Memory B cell (primary cell): Measurements from ENCODE around the gene CFAP46.
"Not testable (repeated sequence)": the region's sequence is repeated elsewhere in the genome, so short reads cannot be mapped to it uniquely, and the experiment has no call there.

Experiments
- ATAC-seq: fragments of 150-1000 bp; cut with Tn5 transposase; 2 replicates; pipeline ENCODE4 v1.10.0; 2021; ENCODE audit warnings: low read depth, mild to moderate bottlenecking, moderate library complexity
- DNase-seq, 2 donors: peaks; one replicate each; pipeline ENCODE4 v3.0.0; 2022; ENCODE audit warnings: low spot score in 2 of 2
- H3K27ac Mint-ChIP-seq: one replicate; pipeline ENCODE4 v1.8.0; 2022; ENCODE audit warnings: mild to moderate bottlenecking, moderate library complexity, mixed read lengths
- H3K27me3 Mint-ChIP-seq: one replicate; pipeline ENCODE4 v1.8.0; 2022; ENCODE audit warnings: mixed read lengths
- H3K36me3 Mint-ChIP-seq: one replicate; pipeline ENCODE4 v1.8.0; 2022; ENCODE audit warnings: mild to moderate bottlenecking, mixed read lengths
- H3K4me1 Mint-ChIP-seq: one replicate; pipeline ENCODE4 v1.8.0; 2022; ENCODE audit warnings: mixed read lengths
- H3K4me3 Mint-ChIP-seq: one replicate; pipeline ENCODE4 v1.8.0; 2022; ENCODE audit warnings: mild to moderate bottlenecking, moderate library complexity, mixed read lengths
- H3K9me3 Mint-ChIP-seq: one replicate; pipeline ENCODE4 v1.8.0; 2022; ENCODE audit warnings: mixed read lengths

Gene CFAP46

GRCh38 chr10:132793871-132794849 lies 148.2 kb downstream of the CFAP46 start:
- Mint-ChIP-seq H3K36me3 (no peaks in the 10 kb centered on the region), H3K27me3 (peaks cover 10% of the 10 kb centered on the region), H3K27ac (no peak overlapping the region), H3K9me3 (no peaks in the 10 kb centered on the region), H3K4me1 (no peaks in the 10 kb centered on the region), H3K4me3 (no peak overlapping the region)
- DNase-seq (no peak), ATAC-seq (no peak)

- Mint-ChIP-seq H3K27ac (no peak overlapping the region), H3K9me3 (no peaks in the 10 kb centered on the region), H3K4me1 (no peaks in the 10 kb centered on the region), H3K27me3 (peaks cover 10% of the 10 kb centered on the region), H3K36me3 (no peaks in the 10 kb centered on the region), H3K4me3 (no peak overlapping the region)
- ATAC-seq = no peak
- no peak for DNase-seq
Observed at GRCh38 chr10:132793213-132793612, 149.2 kb downstream of the CFAP46 start.

GRCh38 chr10:132792796-132793195 lies 149.6 kb downstream of the CFAP46 start:
- Mint-ChIP-seq H3K4me1 (no peaks in the 10 kb centered on the region), H3K27ac (no peak overlapping the region), H3K4me3 (no peak overlapping the region), H3K27me3 (peaks cover 10% of the 10 kb centered on the region), H3K9me3 (no peaks in the 10 kb centered on the region), H3K36me3 (no peaks in the 10 kb centered on the region)
- ATAC-seq = no peak
- no peak for DNase-seq

- not testable (repeated sequence) for H3K4me3 Mint-ChIP-seq, H3K27ac Mint-ChIP-seq, ATAC-seq, H3K27me3 Mint-ChIP-seq, H3K4me1 Mint-ChIP-seq, DNase-seq, H3K9me3 Mint-ChIP-seq, H3K36me3 Mint-ChIP-seq
Observed at GRCh38 chr10:132792099-132792498, 150.3 kb downstream of the CFAP46 start.

- H3K27me3 Mint-ChIP-seq = peaks cover 10% of the 10 kb centered on the region
Observed at GRCh38 chr10:132790934-132791829, 151.2 kb downstream of the CFAP46 start.

GRCh38 chr10:132790470-132790869 lies 151.9 kb downstream of the CFAP46 start:
- DNase-seq (no peak), ATAC-seq (no peak)
- H3K27me3 Mint-ChIP-seq = peaks cover 10% of the 10 kb centered on the region
- no peaks in the 10 kb centered on the region for H3K9me3 Mint-ChIP-seq
- H3K4me3 Mint-ChIP-seq = no peak overlapping the region
- no peaks in the 10 kb centered on the region for H3K36me3 Mint-ChIP-seq
- H3K27ac Mint-ChIP-seq = no peak overlapping the region
- no peaks in the 10 kb centered on the region for H3K4me1 Mint-ChIP-seq

More at GRCh38 chr10:132790934-132791829, 151.2 kb downstream of the CFAP46 start:
- H3K4me1 Mint-ChIP-seq = no peaks in the 10 kb centered on the region
- H3K4me3 Mint-ChIP-seq = no peak overlapping the region
- H3K36me3 Mint-ChIP-seq = no peaks in the 10 kb centered on the region
- no peak overlapping the region for H3K27ac Mint-ChIP-seq
- no peak for DNase-seq
- H3K9me3 Mint-ChIP-seq = no peaks in the 10 kb centered on the region
- peak; percentile 27 for ATAC-seq

- Mint-ChIP-seq H3K9me3 (no peaks in the 10 kb centered on the region), H3K27me3 (peaks cover 10% of the 10 kb centered on the region), H3K4me1 (no peaks in the 10 kb centered on the region), H3K36me3 (no peaks in the 10 kb centered on the region), H3K4me3 (no peak overlapping the region), H3K27ac (no peak overlapping the region)
- no peak for DNase-seq
- ATAC-seq = no peak
Observed at GRCh38 chr10:132789659-132790148, 152.7 kb downstream of the CFAP46 start.

GRCh38 chr10:132788831-132789219 lies 153.5 kb downstream of the CFAP46 start:
- H3K36me3 Mint-ChIP-seq = no peaks in the 10 kb centered on the region
- ATAC-seq (no peak), DNase-seq (no peak)
- peaks cover 8% of the 10 kb centered on the region for H3K27me3 Mint-ChIP-seq
- no peak overlapping the region for H3K27ac Mint-ChIP-seq
- H3K9me3 Mint-ChIP-seq = no peaks in the 10 kb centered on the region
- no peaks in the 10 kb centered on the region for H3K4me1 Mint-ChIP-seq
- no peak overlapping the region for H3K4me3 Mint-ChIP-seq

GRCh38 chr10:132788180-132788830 lies 154.1 kb downstream of the CFAP46 start:
- no peaks in the 10 kb centered on the region for H3K9me3 Mint-ChIP-seq
- H3K36me3 Mint-ChIP-seq = peaks cover under 1% of the 10 kb centered on the region
- DNase-seq (no peak), ATAC-seq (no peak)
- no peak overlapping the region for H3K27ac Mint-ChIP-seq
- peaks cover 8% of the 10 kb centered on the region for H3K27me3 Mint-ChIP-seq
- H3K4me1 Mint-ChIP-seq = no peaks in the 10 kb centered on the region
- no peak overlapping the region for H3K4me3 Mint-ChIP-seq

- Mint-ChIP-seq H3K36me3 (peaks cover 7% of the 10 kb centered on the region), H3K27me3 (peaks cover 6% of the 10 kb centered on the region), H3K9me3 (no peaks in the 10 kb centered on the region), H3K4me1 (no peaks in the 10 kb centered on the region), H3K27ac (no peak overlapping the region), H3K4me3 (no peak overlapping the region)
- ATAC-seq = no peak
- DNase-seq = no peak
Observed at GRCh38 chr10:132787495-132788179, 154.7 kb downstream of the CFAP46 start.

GRCh38 chr10:132786884-132787494 lies 155.4 kb downstream of the CFAP46 start:
- Mint-ChIP-seq H3K4me3 (no peak overlapping the region), H3K36me3 (peaks cover 11% of the 10 kb centered on the region), H3K27ac (no peak overlapping the region), H3K27me3 (peaks cover 6% of the 10 kb centered on the region), H3K9me3 (no peaks in the 10 kb centered on the region), H3K4me1 (no peaks in the 10 kb centered on the region)
- no peak for ATAC-seq
- DNase-seq = no peak

- H3K27me3 Mint-ChIP-seq = peaks cover 6% of the 10 kb centered on the region
- no peaks in the 10 kb centered on the region for H3K4me1 Mint-ChIP-seq
- H3K27ac Mint-ChIP-seq = no peak overlapping the region
- no peaks in the 10 kb centered on the region for H3K9me3 Mint-ChIP-seq
- H3K36me3 Mint-ChIP-seq = peaks cover 16% of the 10 kb centered on the region
- ATAC-seq = no peak
- H3K4me3 Mint-ChIP-seq = no peak overlapping the region
- no peak for DNase-seq
Observed at GRCh38 chr10:132786476-132786883, 155.9 kb downstream of the CFAP46 start.
